Forelimb muscle (tissue), 1 donor: ENCODE measurements around the gene CELF5. TPM values are rescaled to one million over a fixed set of nuclear protein-coding genes. Genes with fewer than 3 reads are reported as not detected.

Source experiments
- DNase-seq: peaks from one replicate; pipeline ENCODE4 v3.0.0-alpha.2; 2013; ENCODE audit warnings: low read depth
- polyA plus RNA-seq: library from polyadenylated mRNA; unstranded; fragments of 120-200 nt; gene quantifications from one replicate; pipeline ENCODE4 v1.2.1, GENCODE V29; 2013; ENCODE audit not compliant: insufficient read length

Gene CELF5
- 0.15 TPM for polyA plus RNA-seq

DNA sequence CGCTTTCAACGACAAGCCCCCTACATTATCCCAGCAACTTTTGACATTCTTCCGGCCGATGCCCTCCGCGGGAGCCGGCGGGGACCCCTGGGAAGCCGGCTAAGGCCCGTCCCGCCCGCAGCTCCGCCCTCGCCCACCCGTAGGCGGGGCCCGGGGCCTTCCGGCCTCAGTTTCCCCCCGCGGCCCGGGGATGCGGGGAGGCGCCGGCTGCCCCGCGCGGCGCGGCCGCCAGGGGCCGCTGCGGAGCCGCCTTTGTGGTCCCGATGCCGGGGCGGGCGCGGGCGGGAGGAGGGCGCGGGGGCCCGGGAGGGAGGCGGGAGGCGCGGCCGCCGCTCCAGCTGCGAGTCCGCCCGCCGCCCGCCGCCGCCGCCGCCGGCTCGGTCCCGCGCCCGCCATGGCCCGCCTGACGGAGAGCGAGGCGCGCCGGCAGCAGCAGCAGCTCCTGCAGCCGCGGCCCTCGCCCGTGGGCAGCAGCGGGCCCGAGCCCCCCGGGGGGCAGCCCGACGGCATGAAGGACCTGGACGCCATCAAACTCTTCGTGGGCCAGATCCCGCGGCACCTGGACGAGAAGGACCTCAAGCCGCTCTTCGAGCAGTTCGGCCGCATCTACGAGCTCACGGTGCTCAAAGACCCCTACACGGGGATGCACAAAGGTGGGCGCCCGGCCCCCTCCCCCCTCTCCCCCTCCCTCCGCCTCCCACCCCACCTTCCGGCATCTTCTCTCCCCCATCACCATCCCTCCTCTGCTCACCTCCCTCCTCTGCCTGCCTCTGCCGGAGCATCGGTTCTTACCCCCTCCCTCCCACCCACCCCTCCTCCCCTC is at the start of gene CELF5:
CELF5 (plus strand) TSS at position 316 of the 823 bp plus-strand sequence; CDS start at position 395, 79 bp downstream.
- DNase-seq = no peak

DNA sequence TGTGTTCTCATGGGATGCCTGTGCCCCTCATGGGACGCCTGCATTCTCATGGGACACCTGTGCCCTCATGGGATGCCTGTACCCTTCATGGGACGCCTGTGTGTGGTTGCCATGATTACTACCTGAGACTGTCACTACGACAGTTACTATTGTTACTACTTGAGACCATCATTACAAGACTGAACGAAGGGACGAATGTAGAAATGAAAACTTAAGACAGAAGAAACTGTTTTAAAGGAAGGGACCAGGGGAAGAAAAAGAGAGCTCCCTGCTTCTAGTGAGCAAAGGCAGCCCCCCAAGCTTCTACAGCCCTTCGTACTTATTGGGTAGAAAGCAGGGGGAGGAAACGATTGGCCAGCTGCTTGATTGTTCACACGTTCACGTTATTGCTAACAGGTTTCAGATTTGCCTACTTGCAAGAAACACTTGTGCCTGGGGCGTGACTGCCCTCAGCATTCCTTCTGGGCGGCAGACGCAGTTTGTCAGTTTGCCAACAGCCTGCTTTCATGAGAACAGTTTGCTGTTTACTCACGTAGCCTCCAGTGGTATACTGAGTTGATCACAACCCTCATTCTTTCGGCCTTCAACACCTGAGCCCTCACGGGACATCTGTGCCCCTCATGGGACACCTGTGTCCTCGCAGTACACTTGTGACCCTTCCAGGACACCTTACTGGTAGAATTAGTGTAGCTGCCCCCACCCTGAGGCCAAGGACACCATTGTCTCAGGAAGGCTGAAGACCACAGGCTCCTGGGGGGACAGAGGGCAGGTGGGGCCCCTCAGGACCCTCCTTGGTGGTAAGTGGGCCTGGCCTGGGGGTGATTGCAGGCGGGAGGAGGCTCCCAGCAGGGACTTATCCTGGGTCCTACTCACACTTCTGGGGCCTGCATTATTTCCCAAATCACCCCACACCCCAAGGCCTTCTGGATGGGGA is 48.4 kb upstream of the CELF5 start:
- no peak for DNase-seq

DNA sequence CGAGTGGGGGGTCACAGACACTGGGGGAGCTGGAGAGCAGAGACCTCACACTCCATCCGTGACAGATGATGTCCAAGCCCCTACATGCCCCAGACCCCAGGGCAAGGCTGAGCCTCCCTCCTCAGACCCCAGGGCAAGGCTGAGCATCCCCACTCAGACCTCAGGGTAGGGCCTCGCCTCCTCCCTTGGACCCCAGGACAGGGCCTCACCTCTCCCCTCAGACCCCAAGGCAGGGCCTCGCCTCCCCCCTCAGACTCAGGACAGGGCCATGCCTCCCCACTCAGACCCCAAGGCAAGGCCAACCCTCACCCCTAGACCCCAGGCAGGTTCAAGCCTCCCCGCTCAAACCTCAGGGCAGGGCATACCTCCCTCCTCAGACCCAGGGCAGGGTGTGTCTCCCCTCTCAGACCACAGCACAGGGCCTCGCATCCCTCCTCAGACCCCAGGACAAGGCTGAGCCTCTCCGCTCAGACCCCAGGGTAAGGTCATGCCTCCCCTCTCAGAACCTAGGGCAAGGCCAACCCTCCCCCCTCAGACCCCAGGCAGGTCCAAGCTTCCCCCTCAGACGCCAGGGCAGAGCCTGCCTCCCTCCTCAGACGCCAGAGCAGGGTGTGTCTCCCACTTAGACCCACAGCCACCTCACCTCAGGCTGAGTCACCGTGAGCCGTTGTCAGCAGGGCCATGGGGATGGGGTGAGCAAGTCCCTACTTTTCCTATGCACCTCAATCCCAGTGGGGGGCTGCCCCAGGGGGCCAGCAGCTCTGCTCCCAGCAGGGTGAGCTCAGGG is 47.6 kb upstream of the CELF5 start:
- DNase-seq = no peak

DNA sequence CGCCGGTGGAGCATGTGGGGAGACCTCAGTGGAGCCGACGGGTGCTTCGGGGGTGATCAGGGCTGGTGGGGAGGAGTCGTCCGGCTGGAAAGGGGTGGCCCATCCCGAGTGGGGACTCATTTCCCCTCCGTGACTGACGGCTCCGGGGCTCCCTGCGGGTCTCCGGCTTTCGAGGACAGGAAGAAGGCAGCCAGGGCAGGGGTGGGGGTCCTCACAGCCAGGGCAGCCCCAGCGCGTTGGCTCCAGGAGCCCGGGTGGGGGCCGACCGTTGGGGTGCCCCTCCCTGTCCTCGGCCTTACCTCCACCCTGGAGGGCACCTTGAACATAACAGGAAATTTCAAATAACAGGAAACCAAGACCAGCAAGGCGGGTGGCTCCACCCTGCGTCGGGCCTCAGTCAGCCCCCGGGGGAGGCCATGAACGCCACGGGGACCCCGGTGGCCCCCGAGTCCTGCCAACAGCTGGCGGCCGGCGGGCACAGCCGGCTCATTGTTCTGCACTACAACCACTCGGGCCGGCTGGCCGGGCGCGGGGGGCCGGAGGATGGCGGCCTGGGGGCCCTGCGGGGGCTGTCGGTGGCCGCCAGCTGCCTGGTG is 46.0 kb upstream of the CELF5 start, which contains the start of gene S1PR4:
S1PR4 (plus strand) TSS at position 393 of the 596 bp plus-strand sequence; CDS start at position 417, 24 bp downstream.
- no peak for DNase-seq

DNA sequence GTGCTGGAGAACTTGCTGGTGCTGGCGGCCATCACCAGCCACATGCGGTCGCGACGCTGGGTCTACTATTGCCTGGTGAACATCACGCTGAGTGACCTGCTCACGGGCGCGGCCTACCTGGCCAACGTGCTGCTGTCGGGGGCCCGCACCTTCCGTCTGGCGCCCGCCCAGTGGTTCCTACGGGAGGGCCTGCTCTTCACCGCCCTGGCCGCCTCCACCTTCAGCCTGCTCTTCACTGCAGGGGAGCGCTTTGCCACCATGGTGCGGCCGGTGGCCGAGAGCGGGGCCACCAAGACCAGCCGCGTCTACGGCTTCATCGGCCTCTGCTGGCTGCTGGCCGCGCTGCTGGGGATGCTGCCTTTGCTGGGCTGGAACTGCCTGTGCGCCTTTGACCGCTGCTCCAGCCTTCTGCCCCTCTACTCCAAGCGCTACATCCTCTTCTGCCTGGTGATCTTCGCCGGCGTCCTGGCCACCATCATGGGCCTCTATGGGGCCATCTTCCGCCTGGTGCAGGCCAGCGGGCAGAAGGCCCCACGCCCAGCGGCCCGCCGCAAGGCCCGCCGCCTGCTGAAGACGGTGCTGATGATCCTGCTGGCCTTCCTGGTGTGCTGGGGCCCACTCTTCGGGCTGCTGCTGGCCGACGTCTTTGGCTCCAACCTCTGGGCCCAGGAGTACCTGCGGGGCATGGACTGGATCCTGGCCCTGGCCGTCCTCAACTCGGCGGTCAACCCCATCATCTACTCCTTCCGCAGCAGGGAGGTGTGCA is 45.3 kb upstream of the CELF5 start:
- DNase-seq = no peak

DNA sequence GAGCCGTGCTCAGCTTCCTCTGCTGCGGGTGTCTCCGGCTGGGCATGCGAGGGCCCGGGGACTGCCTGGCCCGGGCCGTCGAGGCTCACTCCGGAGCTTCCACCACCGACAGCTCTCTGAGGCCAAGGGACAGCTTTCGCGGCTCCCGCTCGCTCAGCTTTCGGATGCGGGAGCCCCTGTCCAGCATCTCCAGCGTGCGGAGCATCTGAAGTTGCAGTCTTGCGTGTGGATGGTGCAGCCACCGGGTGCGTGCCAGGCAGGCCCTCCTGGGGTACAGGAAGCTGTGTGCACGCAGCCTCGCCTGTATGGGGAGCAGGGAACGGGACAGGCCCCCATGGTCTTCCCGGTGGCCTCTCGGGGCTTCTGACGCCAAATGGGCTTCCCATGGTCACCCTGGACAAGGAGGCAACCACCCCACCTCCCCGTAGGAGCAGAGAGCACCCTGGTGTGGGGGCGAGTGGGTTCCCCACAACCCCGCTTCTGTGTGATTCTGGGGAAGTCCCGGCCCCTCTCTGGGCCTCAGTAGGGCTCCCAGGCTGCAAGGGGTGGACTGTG is 44.6 kb upstream of the CELF5 start:
- DNase-seq = no peak

DNA sequence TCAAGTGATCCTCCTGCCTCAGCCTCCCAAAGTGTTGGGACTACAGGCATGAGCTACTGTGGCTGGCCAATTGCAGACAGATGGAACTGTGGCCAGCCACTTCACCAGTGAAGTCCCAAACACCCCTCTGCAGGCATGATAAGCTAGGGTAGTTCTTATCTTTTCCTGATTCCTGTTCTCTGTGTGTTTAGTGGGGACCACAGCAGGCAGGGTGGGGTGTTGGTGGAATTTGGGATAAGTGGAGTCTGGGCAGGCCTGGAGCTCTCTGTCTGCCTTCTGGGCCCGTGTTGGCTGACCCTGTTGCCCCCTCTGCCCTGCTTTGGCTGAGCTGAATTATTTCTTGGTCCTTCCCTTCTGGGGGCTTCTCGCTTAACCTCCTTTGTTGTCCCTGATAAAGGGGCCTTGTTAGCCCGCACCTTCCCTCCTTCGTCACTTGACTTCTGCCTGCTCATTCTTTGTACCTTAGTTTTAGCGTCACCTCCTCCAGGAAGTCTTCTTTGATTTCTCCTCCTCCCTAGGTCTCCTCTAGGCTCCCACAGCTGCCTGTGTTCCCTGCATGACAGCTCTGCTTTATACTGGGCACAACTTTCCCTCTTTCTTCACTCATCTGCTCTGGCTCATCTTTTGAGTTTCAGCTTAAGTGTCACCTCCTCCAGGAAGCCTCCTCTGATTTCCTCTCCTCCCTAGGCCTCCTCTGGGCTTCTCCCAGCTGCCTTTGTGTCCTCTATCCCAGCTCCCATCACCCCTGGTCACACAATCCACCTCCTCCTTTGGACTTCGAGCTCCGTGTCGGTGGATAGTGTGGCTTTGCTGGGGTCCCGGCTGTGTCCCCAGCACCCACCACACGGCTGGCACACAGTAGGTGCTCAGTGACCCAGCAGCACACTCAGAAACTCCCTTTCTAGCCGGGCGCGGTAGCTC is 40.5 kb upstream of the CELF5 start:
- DNase-seq = no peak

DNA sequence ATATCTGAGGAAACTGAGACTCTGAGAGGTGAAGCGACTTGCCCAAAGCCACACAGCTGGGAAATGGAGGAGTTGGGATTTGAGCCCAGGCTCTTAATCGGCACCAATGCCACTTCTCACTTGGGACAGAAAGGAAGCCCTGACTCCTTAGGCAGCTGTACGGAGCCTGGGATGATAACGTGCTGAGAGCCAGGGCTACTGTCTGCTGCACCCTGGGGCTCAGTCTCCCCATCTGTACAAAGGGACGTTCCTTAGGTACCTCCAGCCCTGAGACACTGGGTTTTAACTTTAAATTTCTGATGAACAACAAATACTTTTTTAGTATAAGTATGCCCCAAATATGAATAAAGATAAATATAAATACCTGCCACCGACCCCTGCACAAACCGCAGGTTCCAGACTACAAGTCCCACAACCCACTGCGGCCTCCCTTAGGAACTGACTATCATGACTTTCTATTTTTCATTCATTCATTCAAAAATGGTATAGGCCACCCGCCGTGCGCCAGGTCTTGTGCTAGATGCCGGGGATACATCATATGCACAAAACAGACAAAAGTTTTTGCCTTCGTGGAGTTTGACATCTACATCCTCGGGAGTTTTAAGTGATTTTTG is 39.5 kb upstream of the CELF5 start:
- DNase-seq = no peak

DNA sequence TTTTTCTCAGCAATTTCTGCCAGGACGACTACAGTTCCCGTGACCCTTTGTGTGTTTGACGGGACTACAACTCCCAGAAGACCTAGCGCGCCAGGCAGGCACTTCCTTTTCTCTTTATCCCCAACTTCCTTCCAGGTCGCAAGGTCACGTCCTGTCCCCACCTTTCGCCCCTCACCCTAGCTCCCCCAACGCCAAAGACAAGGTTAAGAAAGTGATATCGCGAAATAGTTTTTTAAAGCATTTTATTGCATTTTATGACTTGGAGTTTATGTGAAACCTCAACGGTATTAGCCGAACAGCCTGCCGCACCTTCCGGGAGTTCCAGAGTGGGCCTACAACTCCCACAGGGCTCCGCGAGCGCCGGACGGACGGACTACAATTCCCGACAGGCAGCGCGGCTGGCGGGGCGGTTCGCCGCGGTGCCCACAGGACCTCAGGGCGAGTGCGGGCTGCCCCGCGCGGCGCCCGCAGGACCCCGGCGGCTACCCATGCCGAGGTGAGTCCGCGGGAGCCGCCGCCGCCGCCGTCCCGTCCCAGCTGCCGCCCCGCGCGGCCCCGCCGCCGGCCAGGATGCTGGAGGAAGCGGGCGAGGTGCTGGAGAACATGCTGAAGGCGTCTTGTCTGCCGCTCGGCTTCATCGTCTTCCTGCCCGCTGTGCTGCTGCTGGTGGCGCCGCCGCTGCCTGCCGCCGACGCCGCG is 38.9 kb upstream of the CELF5 start, which contains the start of gene NCLN:
NCLN (plus strand) TSS at position 470 of the 699 bp plus-strand sequence; CDS start at position 571, 101 bp downstream.
- peak; percentile 96 for DNase-seq

DNA sequence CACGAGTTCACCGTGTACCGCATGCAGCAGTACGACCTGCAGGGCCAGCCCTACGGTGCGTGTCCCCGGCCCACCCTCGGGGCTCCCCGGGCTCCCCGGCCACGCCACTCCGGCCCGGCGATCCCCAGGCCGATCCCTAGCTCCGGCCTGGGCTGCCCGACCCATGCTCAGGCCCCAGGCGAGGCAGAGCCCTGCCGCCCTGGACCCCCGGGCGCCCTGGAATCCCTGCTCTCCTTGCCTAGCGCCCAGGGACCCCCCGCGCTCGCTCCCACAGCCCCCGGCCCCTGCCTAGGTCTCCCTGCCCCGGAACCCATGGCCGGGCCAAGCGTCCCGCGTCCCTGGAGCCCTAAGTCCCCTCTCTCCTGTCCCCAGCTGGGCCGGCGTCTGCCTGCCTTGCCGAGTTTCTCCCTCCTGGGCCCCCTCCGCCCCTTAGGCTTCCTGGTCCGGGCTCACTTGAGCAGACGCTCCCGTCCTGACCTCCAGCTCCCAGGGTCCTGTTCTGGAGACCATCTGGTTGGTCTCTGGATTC is 38.2 kb upstream of the CELF5 start:
- no peak for DNase-seq

DNA sequence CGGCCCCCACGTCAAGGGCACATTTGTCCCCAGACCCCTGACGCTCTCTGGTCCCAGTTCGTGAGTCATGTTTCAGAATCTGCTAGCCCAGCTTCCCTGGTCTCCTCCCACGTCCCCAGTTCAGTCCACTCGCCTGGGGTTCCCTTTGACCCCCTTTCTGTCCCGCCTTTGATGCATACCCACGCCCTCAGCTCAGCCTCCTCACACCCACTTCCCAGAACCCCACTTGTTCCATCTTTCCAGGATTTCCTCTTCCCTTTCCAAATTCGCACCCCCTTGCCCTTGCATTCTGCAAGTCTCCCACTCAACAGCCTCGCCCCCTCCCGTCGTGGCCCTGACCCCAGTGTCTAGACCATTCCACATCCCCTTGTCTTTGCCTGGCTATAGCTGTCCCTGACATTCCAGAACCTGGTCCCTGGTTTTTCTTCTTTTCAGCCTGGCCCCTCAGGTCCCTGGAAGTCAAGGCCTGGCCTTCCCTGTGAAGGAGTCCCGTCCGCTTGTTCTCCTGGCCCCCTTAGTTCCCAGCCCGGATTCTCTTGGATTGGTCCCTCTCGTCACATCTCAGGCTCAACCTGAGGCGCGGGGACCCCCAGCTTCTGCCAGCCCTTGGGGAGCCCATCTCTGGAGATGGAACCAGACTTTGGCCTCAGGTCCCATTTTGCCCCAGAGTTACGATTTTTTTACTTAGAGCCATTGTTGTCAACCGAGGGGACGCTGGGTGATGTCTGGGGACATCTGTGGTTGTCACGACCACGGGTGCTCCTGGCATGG is 37.4 kb upstream of the CELF5 start:
- no peak for DNase-seq

DNA sequence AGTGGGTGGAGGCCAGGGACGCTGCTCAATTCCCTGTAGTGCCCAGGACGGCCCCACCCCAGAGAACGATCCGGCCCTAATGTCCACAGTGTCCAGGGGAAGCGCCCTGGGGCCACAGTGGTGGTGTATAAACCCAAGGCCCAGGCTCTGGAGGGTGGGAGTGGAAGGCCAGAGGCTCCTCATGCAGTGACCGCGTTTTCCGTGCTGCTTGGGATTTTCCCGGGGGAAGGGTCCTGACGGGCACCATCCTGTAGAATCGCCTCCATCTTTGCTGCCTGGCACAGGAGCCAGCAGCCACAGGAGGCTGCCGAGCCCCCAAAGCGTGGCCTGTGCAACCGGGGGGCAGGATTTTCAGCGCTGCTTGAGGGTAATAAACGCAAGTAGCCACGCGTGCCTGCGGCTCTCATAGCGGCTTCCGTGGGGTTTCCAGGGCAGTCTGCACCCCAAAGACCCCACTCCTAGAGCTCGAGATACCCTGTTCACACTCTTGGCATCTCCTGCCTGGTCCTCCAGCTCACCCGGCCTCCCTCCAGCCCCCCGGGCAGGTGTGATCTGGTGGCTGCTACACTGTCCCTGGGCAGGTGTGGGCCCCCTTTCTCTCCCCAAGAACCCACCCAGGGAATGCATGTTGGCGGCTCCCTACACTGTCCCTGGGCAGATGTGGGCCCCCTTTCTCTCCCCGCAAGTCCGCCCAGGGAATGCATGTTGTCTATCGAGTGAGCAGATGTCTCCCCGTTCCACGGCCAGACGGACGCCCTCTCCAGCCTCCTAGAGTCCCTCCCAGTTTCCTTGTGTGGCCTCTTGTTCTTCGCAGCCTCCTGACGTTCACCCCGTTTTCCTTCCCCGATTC is 36.6 kb upstream of the CELF5 start:
- no peak for DNase-seq

DNA sequence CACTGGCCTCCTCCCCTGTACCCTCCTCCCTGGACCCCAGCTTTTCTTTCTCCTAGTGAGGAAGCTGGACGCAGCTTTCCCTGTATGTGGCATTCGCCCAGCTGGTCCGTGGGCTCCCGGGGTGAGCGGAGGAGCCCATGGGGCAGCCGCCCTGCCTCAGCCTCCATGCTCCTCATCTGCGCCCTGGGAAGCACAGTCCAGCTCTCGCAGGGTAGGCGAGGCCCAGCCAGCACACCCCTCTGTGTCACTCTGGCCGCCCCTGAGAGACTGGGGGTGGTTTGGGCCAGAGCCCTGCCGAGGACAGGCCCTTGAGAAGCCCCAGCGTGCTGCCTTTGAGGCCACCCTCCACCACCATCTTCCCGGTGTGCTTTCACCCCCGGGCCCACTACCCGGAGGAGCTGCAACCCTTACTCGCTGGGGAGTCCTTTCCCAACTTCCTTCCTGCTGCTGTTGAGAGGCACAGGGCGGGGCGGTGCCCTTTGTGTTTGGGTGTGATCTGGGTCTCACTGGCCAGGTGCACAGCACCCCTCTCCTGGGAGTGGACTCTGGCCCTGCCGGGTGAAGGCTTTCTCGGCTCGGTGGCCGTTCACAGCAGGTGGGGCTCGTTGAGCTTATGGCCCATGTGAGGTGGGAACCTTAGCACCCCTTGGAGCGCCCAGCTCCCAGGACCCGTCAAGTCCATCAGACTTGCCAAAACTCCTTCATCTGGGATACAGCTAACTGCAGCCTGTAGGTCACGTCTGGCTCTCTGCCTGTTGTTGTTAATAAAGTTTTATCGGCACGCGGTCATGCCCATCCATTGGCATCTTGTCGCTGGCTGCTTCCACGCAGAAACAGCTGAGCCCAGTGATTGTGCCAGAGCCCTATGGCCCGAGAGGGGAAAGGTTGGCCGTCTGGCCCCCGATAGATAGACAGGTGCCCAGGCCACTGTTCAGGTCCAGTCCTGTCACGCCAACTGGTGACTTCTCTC is 35.5 kb upstream of the CELF5 start:
- no peak for DNase-seq

DNA sequence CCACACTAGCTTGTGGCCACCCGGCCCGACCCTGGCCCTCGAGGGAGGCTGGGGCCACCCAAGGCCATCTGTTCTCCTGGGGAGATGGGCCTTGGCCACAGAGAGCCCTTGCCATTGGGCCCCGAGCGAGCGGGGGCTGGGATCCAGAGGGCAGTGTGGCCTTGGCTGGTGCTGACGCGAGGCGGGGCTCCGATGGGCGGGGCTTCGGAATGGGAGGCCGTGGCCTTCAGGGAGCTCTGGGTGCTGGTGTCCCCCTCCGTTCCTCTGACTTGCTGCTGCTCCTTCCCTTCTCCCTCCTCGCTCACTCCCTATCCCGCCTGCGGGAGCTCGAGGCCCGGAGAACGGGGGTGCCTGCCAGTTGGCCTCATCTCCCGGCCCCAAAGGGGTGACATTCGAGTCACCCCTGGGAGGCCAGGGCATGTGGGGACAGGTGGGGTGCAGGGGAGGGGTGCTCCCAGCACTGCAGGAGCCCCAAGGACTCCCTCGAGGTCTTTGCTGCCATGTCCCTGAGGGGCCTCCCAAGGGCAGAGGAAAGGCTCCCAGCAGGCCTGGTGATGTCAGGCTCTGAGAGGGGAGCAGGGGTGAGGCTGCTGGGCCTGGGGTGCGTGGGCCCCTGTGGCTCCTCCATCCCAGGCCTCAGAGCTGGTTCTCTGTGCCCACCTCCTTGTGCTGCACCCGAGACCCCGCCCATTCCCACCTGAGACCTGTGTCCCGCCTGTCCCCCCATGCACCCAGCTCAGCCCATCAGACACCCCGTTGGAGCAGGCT is 34.6 kb upstream of the CELF5 start:
- DNase-seq = no peak
